B cell (primary cell): ENCODE measurements around the gene TEX13A. TPM values are rescaled to one million over a fixed set of nuclear protein-coding genes. Genes with fewer than 3 reads are reported as not detected.

Experiments used
- ATAC-seq: fragments of 200-7000 bp; cut with Tn5 transposase; one replicate; pipeline ENCODE4 v1.10.0; 2021; ENCODE audit warnings: low read depth, mild to moderate bottlenecking, moderate number of reproducible peaks, moderate library complexity
- CTCF ChIA-PET: fragments of 350-600 bp; sonication (Branson Sonifier 250); formaldehyde crosslinking; loops from one replicate; lab custom pipeline; 2021; ENCODE audit warnings: antibody characterized with exemption, inconsistent platforms; lab: Charles Lee
- POLR2A ChIA-PET: fragments of 350-600 bp; sonication (Branson Sonifier 250); formaldehyde crosslinking; loops from one replicate; lab custom pipeline; 2021; ENCODE audit warnings: antibody characterized with exemption; lab: Charles Lee
- DNase-seq: peaks from one replicate; pipeline ENCODE4 v3.0.0; 2013
- H2AFZ ChIP-seq: 2 replicates; pipeline ENCODE4 v1.6.1; 2012; ENCODE audit warnings: mild to moderate bottlenecking, low read depth, low read length; ENCODE audit not compliant: insufficient read depth, poor library complexity, severe bottlenecking
- H3K27ac ChIP-seq, 2 donors: 1 replicate in 1 of 2; 2 replicates in 1 of 2; pipeline ENCODE4 v1.5.1; 2012 to 2013; ENCODE audit warnings: low read length in 2 of 2, mild to moderate bottlenecking in 2 of 2, moderate library complexity in 1 of 2
- H3K27me3 ChIP-seq, 4 experiments: fragments of 200-600 bp in 1 of 4; sonication (generic) in 1 of 4; replicated peaks in 1 of 4; 1 replicate in 2 of 4; 2 replicates in 2 of 4; pipeline versions ENCODE4 v1.6.1 to v1.7.0; 2013 to 2016; ENCODE audit warnings: low read length in 3 of 4, mild to moderate bottlenecking in 2 of 4, mixed read lengths in 1 of 4, moderate library complexity in 1 of 4; ENCODE audit not compliant: insufficient read depth in 4 of 4, control insufficient read depth in 3 of 4; ENCODE audit errors: control extremely low read depth in 1 of 4
- H3K36me3 ChIP-seq, 2 experiments: replicated peaks in 1 of 2; 1 replicate in 1 of 2; 2 replicates in 1 of 2; pipeline versions ENCODE4 v1.6.1 to v1.7.1; 2013; ENCODE audit warnings: low read length in 1 of 2; ENCODE audit not compliant: insufficient read depth in 2 of 2, control insufficient read depth in 1 of 2; ENCODE audit errors: control extremely low read depth in 1 of 2, extremely low read depth in 1 of 2
- H3K4me1 ChIP-seq, 2 donors: fragments of 200-600 bp in 1 of 2; sonication (generic) in 1 of 2; 1 replicate in 1 of 2; 2 replicates in 1 of 2; pipeline versions ENCODE4 v1.5.1 to v1.6.1; 2013 to 2017; ENCODE audit warnings: low read length in 2 of 2; ENCODE audit not compliant: control insufficient read depth in 2 of 2, insufficient read depth in 2 of 2
- H3K4me2 ChIP-seq: replicated peaks from 2 replicates; pipeline ENCODE3; 2012; ENCODE audit warnings: mild to moderate bottlenecking, low read depth, low read length; ENCODE audit not compliant: poor library complexity, severe bottlenecking
- H3K4me3 ChIP-seq, 5 experiments: fragments of 200-600 bp in 1 of 5; sonication (generic) in 1 of 5; 1 replicate in 3 of 5; 2 replicates in 2 of 5; pipeline versions ENCODE4 v1.5.1 to v1.7.0; 2011 to 2016; ENCODE audit warnings: low read length in 4 of 5, mild to moderate bottlenecking in 4 of 5, low read depth in 2 of 5, control low read depth in 1 of 5, moderate library complexity in 1 of 5; ENCODE audit not compliant: insufficient read depth in 1 of 5; ENCODE audit errors: control extremely low read depth in 1 of 5, extremely low read depth in 1 of 5
- H3K79me2 ChIP-seq: fragments of 200-600 bp; sonication (generic); one replicate; pipeline ENCODE4 v1.6.0; 2016; ENCODE audit warnings: low read length; ENCODE audit not compliant: control insufficient read depth, insufficient read depth
- H3K9ac ChIP-seq: fragments of 200-600 bp; sonication (generic); 2 replicates; pipeline ENCODE4 v1.6.1; 2017; ENCODE audit warnings: mild to moderate bottlenecking, low read length, moderate library complexity
- H3K9me3 ChIP-seq, 3 donors: one replicate each; pipeline versions ENCODE4 v1.6.1 to v1.7.1; 2013; ENCODE audit warnings: low read length in 2 of 3; ENCODE audit not compliant: control insufficient read depth in 2 of 3, insufficient read depth in 1 of 3; ENCODE audit errors: control extremely low read depth in 1 of 3
- H4K20me1 ChIP-seq: 2 replicates; pipeline ENCODE4 v1.6.0; 2012; ENCODE audit warnings: mild to moderate bottlenecking, low read length; ENCODE audit not compliant: insufficient read depth, control insufficient read depth, poor library complexity, severe bottlenecking
- H3K27ac Mint-ChIP-seq: one replicate; pipeline ENCODE4 v1.8.0; 2021; ENCODE audit warnings: mixed read lengths
- H3K27me3 Mint-ChIP-seq: one replicate; pipeline ENCODE4 v1.8.0; 2021; ENCODE audit warnings: mixed read lengths
- H3K4me1 Mint-ChIP-seq: one replicate; pipeline ENCODE4 v1.8.0; 2021; ENCODE audit warnings: mixed read lengths
- H3K4me3 Mint-ChIP-seq: one replicate; pipeline ENCODE4 v1.8.0; 2021; ENCODE audit warnings: mixed read lengths
- H3K9me3 Mint-ChIP-seq: one replicate; pipeline ENCODE4 v1.8.0; 2022; ENCODE audit warnings: mixed read lengths; ENCODE audit not compliant: insufficient read depth
- EZH2 ChIP-seq: IDR thresholded peaks from 2 replicates; pipeline ENCODE4 v1.6.1; 2012; ENCODE audit warnings: borderline replicate concordance, low read depth, mild to moderate bottlenecking, moderate library complexity, low read length; ENCODE audit not compliant: insufficient read depth, poor library complexity, severe bottlenecking
- WGBS: methylation state at CpG from one replicate; pipeline ENCODE4 v1.1.5; 2013; ENCODE audit warnings: missing lambda C conversion rate; ENCODE audit not compliant: insufficient coverage; 5-methylcytosine and 5-hydroxymethylcytosine counted together
- intact Hi-C: fragments of 100-400 bp; cut with micrococcal nuclease; formaldehyde crosslinking; loops from one replicate; pipeline ENCODE4 v1.10.0; 2022
- polyA plus RNA-seq: library from polyadenylated mRNA; depleted of rRNA; stranded (reverse); fragments of >200 nt; gene quantifications from 2 replicates; pipeline ENCODE4 v1.2.3, GENCODE V29; 2012
- total RNA-seq, 2 donors: library from RNA; stranded (reverse); fragments of 120-200 nt in 1 of 2; gene quantifications; 1 replicate in 1 of 2; 2 replicates in 1 of 2; pipeline versions ENCODE4 v1.2.3 to v1.2.4, GENCODE V29; 2013 to 2022
- TF ChIP-seq, protein P1 (sequence below): fragments of 200-600 bp; IDR thresholded peaks from one replicate; pipeline ENCODE4 v1.8.0; 2022; ENCODE audit warnings: antibody characterized with exemption, mild to moderate bottlenecking

TEX13A gene
- total and polyA plus RNA-seq, 2 donors (not counting 1 experiment from before 2014, with no cell fraction given) = not detected

DNA sequence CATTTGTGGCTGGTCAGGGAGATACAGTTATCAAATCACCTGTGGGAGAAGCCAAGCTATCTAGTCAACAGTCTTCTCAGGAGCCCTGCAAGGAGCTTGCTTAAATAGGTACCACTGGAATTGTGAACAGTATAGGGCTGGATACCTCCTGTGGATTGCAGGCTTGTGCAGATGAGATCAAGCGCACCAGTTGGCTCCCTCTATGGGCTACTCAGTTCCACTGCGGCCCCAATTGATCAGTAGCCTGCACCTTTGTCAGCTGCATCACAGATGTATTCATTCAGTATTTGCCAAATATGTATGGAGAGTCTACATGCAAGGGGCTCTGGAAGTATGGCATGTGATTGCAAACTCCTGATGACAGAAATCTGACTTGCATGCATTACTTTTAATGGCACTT, 28.6 kb downstream of the TEX13A start:
- H3K9me3 Mint-ChIP-seq = no peaks in the 10 kb centered on the region
- ChIA-PET CTCF (interaction anchor here (0.9 kb wide), 1 partner anchor 19 kb away, joined by 3 read pairs; no protein-coding TSS in a partner anchor), POLR2A (no interaction called here)

DNA sequence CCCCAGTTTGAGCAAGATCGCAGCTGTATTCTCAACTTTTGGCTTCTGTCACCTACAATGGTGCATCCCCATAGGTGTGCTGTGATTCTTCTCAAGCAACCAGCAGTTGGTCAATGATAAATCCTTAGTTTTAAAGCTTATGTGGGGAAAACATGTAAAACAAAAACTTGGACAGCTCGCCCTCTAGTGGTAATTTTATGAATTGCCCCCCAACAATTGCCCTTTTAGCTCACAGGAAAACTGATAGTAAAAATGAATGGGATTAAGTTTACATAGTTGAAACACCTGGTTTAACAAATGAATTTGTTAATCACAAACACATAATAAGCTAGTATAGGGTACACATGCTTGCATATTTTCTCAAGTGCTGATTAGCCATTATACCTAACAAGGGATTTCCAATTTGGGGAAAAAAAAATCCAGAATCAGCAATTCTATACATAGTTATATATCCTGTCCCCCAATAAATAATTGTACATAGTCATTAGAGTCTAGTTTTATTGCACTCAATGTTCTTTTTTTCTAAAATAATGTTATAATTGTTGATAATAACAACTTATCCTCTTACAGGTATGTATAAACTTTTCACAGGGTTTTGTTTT, 30.1 kb downstream of the TEX13A start:
- Histone ChIP-seq H3K4me2 (no peak overlapping the region), H3K4me1 (no peaks in the 10 kb centered on the region), H3K36me3 (no peaks in the 10 kb centered on the region), H3K27me3 (no peaks in the 10 kb centered on the region), H2AFZ (no peak overlapping the region), H3K79me2 (no peaks in the 10 kb centered on the region), H3K4me3 (no peak overlapping the region), H3K27ac (no peak overlapping the region), H3K9me3 (no peaks in the 10 kb centered on the region), H3K9ac (no peak overlapping the region), H4K20me1 (no peaks in the 10 kb centered on the region)
- no peak overlapping the region for H3K4me3 Mint-ChIP-seq
- H3K27me3 Mint-ChIP-seq = no peaks in the 10 kb centered on the region
- H3K4me1 Mint-ChIP-seq = no peaks in the 10 kb centered on the region
- no CpG with 5 or more reads among the region's 2 CpGs for WGBS
- DNase-seq = peak; percentile 3
- ATAC-seq = no peak
- intact Hi-C loops = no loop called here
- CTCF ChIA-PET = interaction anchor here (1.0 to 1.5 kb wide), 5 partner anchors 10 to 38 kb away, joined by 3 to 8 read pairs (median 3); no protein-coding TSS in a partner anchor
- POLR2A ChIA-PET = no interaction called here
- H3K27ac Mint-ChIP-seq = no peak overlapping the region
- TF ChIP-seq, protein P1, sequence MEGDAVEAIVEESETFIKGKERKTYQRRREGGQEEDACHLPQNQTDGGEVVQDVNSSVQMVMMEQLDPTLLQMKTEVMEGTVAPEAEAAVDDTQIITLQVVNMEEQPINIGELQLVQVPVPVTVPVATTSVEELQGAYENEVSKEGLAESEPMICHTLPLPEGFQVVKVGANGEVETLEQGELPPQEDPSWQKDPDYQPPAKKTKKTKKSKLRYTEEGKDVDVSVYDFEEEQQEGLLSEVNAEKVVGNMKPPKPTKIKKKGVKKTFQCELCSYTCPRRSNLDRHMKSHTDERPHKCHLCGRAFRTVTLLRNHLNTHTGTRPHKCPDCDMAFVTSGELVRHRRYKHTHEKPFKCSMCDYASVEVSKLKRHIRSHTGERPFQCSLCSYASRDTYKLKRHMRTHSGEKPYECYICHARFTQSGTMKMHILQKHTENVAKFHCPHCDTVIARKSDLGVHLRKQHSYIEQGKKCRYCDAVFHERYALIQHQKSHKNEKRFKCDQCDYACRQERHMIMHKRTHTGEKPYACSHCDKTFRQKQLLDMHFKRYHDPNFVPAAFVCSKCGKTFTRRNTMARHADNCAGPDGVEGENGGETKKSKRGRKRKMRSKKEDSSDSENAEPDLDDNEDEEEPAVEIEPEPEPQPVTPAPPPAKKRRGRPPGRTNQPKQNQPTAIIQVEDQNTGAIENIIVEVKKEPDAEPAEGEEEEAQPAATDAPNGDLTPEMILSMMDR = peak; percentile 72
- no peak for TF ChIP-seq EZH2
- H3K9me3 Mint-ChIP-seq = no peaks in the 10 kb centered on the region

More for the DNA sequence above, 28.6 kb downstream of the TEX13A start:
- Histone ChIP-seq H3K27me3 (no peaks in the 10 kb centered on the region), H3K9me3 (no peaks in the 10 kb centered on the region), H3K79me2 (no peaks in the 10 kb centered on the region), H2AFZ (no peak overlapping the region), H3K4me1 (no peaks in the 10 kb centered on the region), H3K4me3 (no peak overlapping the region), H4K20me1 (no peaks in the 10 kb centered on the region), H3K9ac (no peak overlapping the region), H3K4me2 (no peak overlapping the region), H3K27ac (no peak overlapping the region), H3K36me3 (no peaks in the 10 kb centered on the region)
- 86% methylated on average over 1 of the region's 2 CpGs for WGBS
- no peak overlapping the region for H3K4me3 Mint-ChIP-seq
- no peaks in the 10 kb centered on the region for H3K27me3 Mint-ChIP-seq
- ATAC-seq = no peak
- H3K4me1 Mint-ChIP-seq = no peaks in the 10 kb centered on the region
- TF ChIP-seq, protein P1 = no peak
- TF ChIP-seq EZH2 = no peak
- intact Hi-C loops = no loop called here
- no peak for DNase-seq
- H3K27ac Mint-ChIP-seq = no peak overlapping the region
